Right lobe of liver (tissue), 6 donors: Measurements from ENCODE around the gene HOXD13. TPM values are rescaled to one million over a fixed set of nuclear protein-coding genes. Genes with fewer than 3 reads are reported as not detected.

Experiments
- ATAC-seq, 4 donors: fragments of 200-7000 bp; cut with Tn5 transposase; one replicate each; pipeline ENCODE4 v1.9.1; 2020; ENCODE audit warnings: mild to moderate bottlenecking in 4 of 4, moderate library complexity in 4 of 4
- DNase-seq, 3 donors: peaks; one replicate each; pipeline ENCODE4 v3.0.0-alpha.2; 2020
- H3K27ac ChIP-seq, 3 donors: fragments of 200-600 bp; one replicate each; pipeline ENCODE4 v1.8.0; 2022
- H3K27me3 ChIP-seq, 2 donors: fragments of 200-600 bp; one replicate each; pipeline ENCODE4 v1.8.0; 2022
- H3K36me3 ChIP-seq, 4 donors: fragments of 200-600 bp; sonication (generic) in 1 of 4; one replicate each; pipeline versions ENCODE4 v1.5.1 to v1.8.0; 2017 to 2022; ENCODE audit warnings: control low read depth in 1 of 4
- H3K4me1 ChIP-seq, 4 donors: fragments of 200-600 bp; sonication (generic) in 1 of 4; one replicate each; pipeline versions ENCODE4 v1.5.1 to v1.8.0; 2017 to 2022; ENCODE audit warnings: control low read depth in 1 of 4
- H3K4me3 ChIP-seq, 3 donors: fragments of 200-600 bp; one replicate each; pipeline ENCODE4 v1.8.0; 2022
- H3K9me3 ChIP-seq, 4 donors: fragments of 200-600 bp; sonication (generic) in 1 of 4; one replicate each; pipeline versions ENCODE4 v1.5.1 to v1.8.0; 2017 to 2022; ENCODE audit warnings: control low read depth in 1 of 4
- CTCF ChIP-seq, 4 donors: fragments of 200-600 bp in 3 of 4; fragments of 450-650 bp in 1 of 4; IDR thresholded peaks; one replicate each; pipeline versions ENCODE4 v1.5.1 to v1.8.0; 2016 to 2022; ENCODE audit warnings: antibody characterized with exemption in 4 of 4, mild to moderate bottlenecking in 2 of 4
- POLR2A ChIP-seq: fragments of 450-650 bp; IDR thresholded peaks from one replicate; pipeline ENCODE4 v1.6.1; 2017; ENCODE audit warnings: antibody characterized with exemption, mild to moderate bottlenecking
- WGBS: methylation state at CpG from one replicate; pipeline ENCODE4 v1.1.6; 2018; ENCODE audit warnings: low coverage, low lambda C conversion rate; ENCODE audit not compliant: insufficient coverage; ENCODE audit errors: missing lambda C conversion rate; 5-methylcytosine and 5-hydroxymethylcytosine counted together
- intact Hi-C, 2 donors: fragments of 100-400 bp; cut with DNase I; formaldehyde crosslinking; loops; one replicate each; pipeline versions ENCODE4 v1.11.2 to v1.14.1; 2022
- total RNA-seq, 6 experiments: library from RNA; depleted of rRNA in 2 of 6; stranded (reverse); fragments of >200 nt in 2 of 6; fragmentation: NEBNext Ultra II Directional in 3 of 6; extraction: Animal tissue kit (Norgen Biotek cat#: 25700) in 3 of 6; gene quantifications; one replicate each; pipeline versions ENCODE4 v1.1.0 to v1.2.4, GENCODE V29; 2016 to 2023
- donor health status: DM: no; HTN: yes; CAD: no.
- donor health status: DM: no; HTN: no; CAD: no.
- donor health status: DM: no; HTN: no; CAD: no.
- donor health status: DM: no; HTN: yes; CAD: no.
- donor health status: DM: no; HTN: yes; CAD: no.

HOXD13 gene
- total RNA-seq, 6 experiments from 2014 or later = not detected

GRCh38 chr2:176114120-176114929, 21.8 kb downstream of the HOXD13 start:
- H3K9me3 ChIP-seq = no peaks in the 10 kb centered on the region
- no peaks in the 10 kb centered on the region for H3K36me3 ChIP-seq
- no peaks in the 10 kb centered on the region for H3K4me1 ChIP-seq
- H3K4me3 ChIP-seq = no peak overlapping the region
- H3K27me3 ChIP-seq = peaks cover 18 to 92% of the 10 kb centered on the region in 2 donors
- ATAC-seq = no peak
- 7% methylated on average over 22 of the region's 26 CpGs for WGBS
- DNase-seq = no peak
- TF ChIP-seq POLR2A (no peak), CTCF (IDR thresholded peaks at IDR 0.05) (no peak)
- no peak overlapping the region for H3K27ac ChIP-seq
- intact Hi-C loops = no loop called here

- TF ChIP-seq POLR2A (no peak), CTCF (IDR thresholded peaks at IDR 0.05) (no peak)
- ATAC-seq (no peak), DNase-seq (no peak)
- H3K27ac ChIP-seq = no peak overlapping the region
- WGBS = 15% methylated on average over 13 of the region's 16 CpGs
- H3K36me3 ChIP-seq = no peaks in the 10 kb centered on the region
- no peaks in the 10 kb centered on the region for H3K9me3 ChIP-seq
- no peaks in the 10 kb centered on the region for H3K4me1 ChIP-seq
- peaks cover 21 to 91% of the 10 kb centered on the region in 2 donors for H3K27me3 ChIP-seq
- intact Hi-C loops = no loop called here
- H3K4me3 ChIP-seq = no peak overlapping the region
Observed at GRCh38 chr2:176114930-176115625, 22.6 kb downstream of the HOXD13 start.

- H3K4me3 ChIP-seq = no peak within 1 kb of the TSS
- 3% methylated on average over 13 of the region's 66 CpGs for WGBS
- ATAC-seq = peak in 1 of 4 donors; percentile 20
Observed at GRCh38 chr2:176115883-176116813, 23.6 kb downstream of the HOXD13 start, which contains the start of gene HOXD10. Gene HOXD10 (plus strand): TSS chr2:176116778. CDS start chr2:176116834, 56 bp downstream.

More at GRCh38 chr2:176115883-176116813, 23.6 kb downstream of the HOXD13 start, which contains the start of gene HOXD10:
- Histone ChIP-seq H3K9me3 (no peaks in the 10 kb centered on the region), H3K36me3 (no peaks in the 10 kb centered on the region), H3K4me1 (no peaks in the 10 kb centered on the region), H3K27me3 (peaks cover 30 to 87% of the 10 kb centered on the region in 2 donors), H3K27ac (no peak within 1 kb of the TSS)
- DNase-seq = no peak
- no peak for TF ChIP-seq POLR2A
- no peak for TF ChIP-seq CTCF (IDR thresholded peaks at IDR 0.05)
- intact Hi-C loops = no loop called here
